Loucy (cell line): ENCODE results near the gene CTBP2.

ENCODE experiments used
- EZH2phosphoT487 ChIP-seq: fragments of 200-600 bp; IDR thresholded peaks from 2 replicates; pipeline ENCODE4 v1.6.1; 2018; ENCODE audit warnings: antibody characterized with exemption, mild to moderate bottlenecking, moderate library complexity, borderline replicate concordance
- TF ChIP-seq, protein P1 (sequence below): fragments of 200-600 bp; sonication (generic); conservative IDR thresholded peaks from 2 replicates; pipeline ENCODE4 v1.5.1; 2014; ENCODE audit warnings: mild to moderate bottlenecking, antibody characterized with exemption, low read length

DNA sequence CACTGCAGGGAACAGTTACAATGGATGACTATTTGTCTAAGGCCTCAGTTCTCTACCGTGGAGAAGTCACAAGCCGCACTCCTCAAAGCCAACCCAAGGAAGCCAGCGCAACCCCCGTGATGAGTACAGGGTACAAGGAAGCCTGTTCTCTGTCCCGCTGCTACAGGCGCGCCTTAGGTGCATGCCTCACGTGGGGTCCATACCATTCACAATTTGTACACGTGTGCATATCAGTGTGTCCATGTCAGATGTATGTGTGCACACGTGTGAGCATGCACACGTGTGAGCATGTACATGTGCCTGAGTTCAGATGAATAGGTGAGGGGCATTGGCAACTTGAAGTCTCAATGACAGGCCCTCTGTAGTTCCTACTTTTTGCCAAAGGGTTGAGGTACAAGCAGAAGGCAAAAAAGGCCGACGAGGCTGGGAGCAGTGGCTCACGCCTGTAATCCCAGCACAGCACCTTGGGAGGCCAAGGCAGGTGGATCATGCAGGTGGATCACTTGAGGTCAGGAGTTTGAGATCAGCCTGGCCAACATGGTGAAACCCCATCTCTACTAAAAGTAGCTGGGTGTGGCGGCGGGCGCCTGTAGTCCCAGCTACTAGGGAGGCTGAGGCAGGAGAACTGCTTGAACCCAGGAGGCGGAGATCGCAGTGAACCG is 62.8 kb downstream of the CTBP2 start:
- TF ChIP-seq, protein P1, sequence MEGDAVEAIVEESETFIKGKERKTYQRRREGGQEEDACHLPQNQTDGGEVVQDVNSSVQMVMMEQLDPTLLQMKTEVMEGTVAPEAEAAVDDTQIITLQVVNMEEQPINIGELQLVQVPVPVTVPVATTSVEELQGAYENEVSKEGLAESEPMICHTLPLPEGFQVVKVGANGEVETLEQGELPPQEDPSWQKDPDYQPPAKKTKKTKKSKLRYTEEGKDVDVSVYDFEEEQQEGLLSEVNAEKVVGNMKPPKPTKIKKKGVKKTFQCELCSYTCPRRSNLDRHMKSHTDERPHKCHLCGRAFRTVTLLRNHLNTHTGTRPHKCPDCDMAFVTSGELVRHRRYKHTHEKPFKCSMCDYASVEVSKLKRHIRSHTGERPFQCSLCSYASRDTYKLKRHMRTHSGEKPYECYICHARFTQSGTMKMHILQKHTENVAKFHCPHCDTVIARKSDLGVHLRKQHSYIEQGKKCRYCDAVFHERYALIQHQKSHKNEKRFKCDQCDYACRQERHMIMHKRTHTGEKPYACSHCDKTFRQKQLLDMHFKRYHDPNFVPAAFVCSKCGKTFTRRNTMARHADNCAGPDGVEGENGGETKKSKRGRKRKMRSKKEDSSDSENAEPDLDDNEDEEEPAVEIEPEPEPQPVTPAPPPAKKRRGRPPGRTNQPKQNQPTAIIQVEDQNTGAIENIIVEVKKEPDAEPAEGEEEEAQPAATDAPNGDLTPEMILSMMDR, result no peak
- no peak for TF ChIP-seq EZH2phosphoT487
